ENCODE measurements around the gene EFHB.
"Not testable (repeated sequence)": the region's sequence is repeated elsewhere in the genome, so short reads cannot be mapped to it uniquely, and the experiment has no call there.

The EFHB gene

GRCh38 chr3:19931180-19931692 lies 2.8 kb downstream of the EFHB start:
- FAIRE-seq = no peak

GRCh38 chr3:19920401-19921080 lies 13.5 kb downstream of the EFHB start:
- no peak for FAIRE-seq

- no peak for FAIRE-seq
Observed at GRCh38 chr3:19917167-19917566, 16.9 kb downstream of the EFHB start.

DNA sequence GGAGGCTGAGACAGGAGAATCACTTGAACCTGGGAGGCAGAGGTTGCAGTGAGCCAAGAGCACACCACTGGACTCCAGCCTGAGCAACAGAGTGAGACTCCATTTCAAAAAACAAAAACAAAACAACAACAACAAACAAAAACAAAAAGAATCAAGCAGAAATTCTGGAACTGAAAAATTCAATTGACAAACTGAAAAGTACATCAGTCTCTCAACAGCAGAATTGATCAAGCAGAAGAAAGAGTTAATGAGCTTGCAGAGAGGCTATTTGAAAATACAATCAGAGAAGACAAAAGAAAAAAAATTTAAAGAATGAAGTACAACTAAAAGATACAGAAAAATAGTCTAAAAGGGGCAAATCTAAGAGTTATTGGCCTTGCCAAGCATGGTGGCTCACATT lies 22.6 kb downstream of the EFHB start:
- FAIRE-seq = no peak

GRCh38 chr3:19907523-19907922 lies 26.5 kb downstream of the EFHB start:
- no peak for FAIRE-seq

GRCh38 chr3:19903649-19904048 lies 30.4 kb downstream of the EFHB start:
- no peak for FAIRE-seq

DNA sequence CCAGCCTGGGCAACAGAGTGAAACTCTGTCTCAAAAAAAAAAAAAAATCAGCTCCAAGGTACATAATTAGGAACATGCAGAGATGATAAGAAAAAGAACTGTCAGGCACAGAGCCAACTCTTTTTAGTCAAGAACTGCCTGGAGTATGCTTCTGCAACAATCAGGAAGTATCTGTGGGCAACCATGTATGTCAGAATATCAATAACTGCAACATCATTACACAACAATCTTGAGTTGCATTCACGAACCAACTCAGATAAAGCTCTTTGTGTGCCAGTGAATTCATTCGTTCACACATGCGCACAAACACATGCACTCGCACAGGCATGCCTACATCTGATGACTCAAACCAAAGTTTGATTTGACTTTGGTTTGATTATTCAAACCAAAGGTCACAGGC lies 32.1 kb downstream of the EFHB start:
- no peak for FAIRE-seq

GRCh38 chr3:19901337-19901736 lies 32.7 kb downstream of the EFHB start:
- peak; percentile 70 for FAIRE-seq

DNA sequence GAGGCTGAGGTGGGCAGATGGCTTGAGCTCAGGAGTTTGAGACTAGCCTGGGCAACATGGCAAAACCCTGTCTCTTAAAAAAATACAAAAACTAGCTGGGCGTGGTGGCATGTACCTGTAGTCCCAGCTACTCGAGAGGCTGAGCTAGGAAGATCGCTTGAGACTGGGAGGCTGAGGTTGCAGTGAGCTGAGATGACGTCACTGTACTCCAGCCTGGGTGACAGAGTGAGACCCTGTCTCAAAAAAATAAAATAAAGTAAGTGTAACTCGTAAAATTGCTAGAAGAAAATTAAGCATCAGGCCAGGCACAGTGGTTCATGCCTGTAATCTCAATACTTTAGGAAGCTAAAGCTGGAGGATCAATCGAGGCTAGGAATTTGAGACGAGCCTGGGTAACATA lies 34.2 kb downstream of the EFHB start:
- not testable (repeated sequence) for FAIRE-seq

DNA sequence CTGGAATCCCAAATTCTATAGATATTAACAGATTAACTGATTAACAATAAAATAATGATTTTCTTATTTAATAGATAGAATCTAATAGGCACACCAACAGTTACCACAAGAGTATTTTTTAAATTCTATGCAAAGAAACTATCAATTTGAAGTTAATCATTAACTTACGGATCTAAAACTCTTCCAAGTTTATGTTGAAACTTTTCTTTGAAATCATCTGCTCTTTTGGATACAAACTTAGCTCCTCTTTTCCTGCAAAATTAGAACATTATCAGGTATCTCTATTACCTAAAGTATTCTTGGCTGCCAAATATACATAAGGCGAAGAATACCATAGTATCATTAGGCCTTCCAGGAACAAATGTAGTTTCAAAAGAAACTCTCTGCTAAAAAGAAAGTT lies 34.8 kb downstream of the EFHB start:
- no peak for FAIRE-seq

DNA sequence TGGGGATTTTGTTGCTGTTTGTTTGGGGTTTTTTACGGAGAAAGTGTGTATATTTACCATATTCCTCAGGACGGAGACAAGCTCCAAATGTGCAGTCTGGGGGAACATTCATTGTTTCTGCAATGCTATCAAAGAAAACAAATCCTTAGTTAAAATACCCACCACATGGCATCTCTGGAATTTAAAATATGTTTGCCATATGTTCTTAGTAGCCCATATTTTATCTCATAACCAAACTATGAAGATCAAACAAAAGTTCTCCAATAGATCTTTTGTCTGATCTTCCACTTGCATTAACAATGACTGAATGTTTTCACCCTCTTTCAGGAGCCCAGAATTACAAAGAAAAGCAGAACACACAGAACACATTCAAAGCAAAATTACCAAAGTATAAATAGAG lies 35.3 kb downstream of the EFHB start:
- FAIRE-seq = no peak

DNA sequence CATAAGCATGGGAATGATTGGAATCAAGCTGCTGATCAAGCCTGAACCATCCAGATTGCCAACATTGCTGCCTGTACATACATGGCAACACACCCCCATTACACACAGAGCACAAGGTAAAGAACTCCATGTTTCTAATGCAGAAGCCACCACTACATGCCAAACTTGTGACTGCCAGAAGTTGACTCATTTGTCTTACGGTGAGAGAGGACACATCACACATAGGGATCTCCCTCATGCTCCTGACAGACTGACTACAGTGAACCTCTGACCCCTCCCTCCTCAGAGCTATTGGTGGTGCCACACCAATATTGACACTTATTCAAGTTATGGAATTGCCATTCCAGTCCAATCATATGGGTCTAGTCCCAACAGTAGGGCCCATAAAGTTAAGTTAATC lies 42.3 kb downstream of the EFHB start:
- FAIRE-seq = no peak

GRCh38 chr3:19888428-19889152 lies 45.4 kb downstream of the EFHB start:
- FAIRE-seq = no peak

DNA sequence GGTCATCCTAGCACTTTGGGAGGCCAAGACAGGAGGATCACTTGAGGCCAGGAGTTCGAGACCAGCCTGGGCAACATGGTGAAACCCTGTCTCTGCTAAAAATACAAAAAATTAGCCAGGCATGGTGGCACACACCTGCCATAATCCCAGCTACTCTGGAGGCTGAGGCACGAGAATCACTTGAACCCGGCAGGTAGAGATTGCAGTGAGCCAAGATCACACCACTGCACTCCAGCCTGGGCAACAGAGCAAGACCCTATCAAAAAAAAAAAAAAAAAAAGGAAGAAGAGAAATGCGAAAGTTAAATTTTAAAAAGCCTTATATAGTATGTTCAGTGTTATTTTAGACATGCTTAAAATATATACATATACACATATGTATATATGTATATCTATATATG lies 46.9 kb downstream of the EFHB start:
- FAIRE-seq = not testable (repeated sequence)

GRCh38 chr3:19886404-19886803 lies 47.6 kb downstream of the EFHB start:
- no peak for FAIRE-seq

GRCh38 chr3:19885468-19885867 lies 48.5 kb downstream of the EFHB start:
- FAIRE-seq = no peak

DNA sequence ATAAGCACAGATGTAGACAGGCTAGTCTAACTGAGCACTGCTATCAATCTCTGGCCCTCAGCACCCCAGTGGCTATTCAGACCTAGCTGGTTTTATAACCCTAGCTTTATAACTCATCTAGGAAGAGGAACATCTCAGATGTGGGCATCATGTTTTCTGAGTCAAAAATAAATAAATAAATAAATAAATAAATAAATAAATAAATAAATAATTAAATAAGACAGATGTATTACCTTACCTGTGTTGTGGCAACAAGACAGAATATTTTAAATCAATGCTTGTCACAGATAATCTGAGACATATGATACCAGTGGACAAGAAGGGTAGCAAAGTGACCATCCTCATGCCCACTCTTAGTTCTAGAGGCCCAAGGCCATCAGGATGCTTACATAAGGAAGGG lies 52.2 kb downstream of the EFHB start:
- no peak for FAIRE-seq

- no peak for FAIRE-seq
Observed at GRCh38 chr3:19881036-19881435, 53.0 kb downstream of the EFHB start.

- no peak for FAIRE-seq
Observed at GRCh38 chr3:19877656-19878055, 56.4 kb downstream of the EFHB start.

GRCh38 chr3:19866751-19867347 lies 67.2 kb downstream of the EFHB start:
- peak; percentile 90 for FAIRE-seq

GRCh38 chr3:19855318-19855717 lies 78.7 kb downstream of the EFHB start:
- FAIRE-seq = not testable (repeated sequence)

GRCh38 chr3:19846609-19847008 lies 87.4 kb downstream of the EFHB start:
- FAIRE-seq = not testable (repeated sequence)
